ENCODE measurements around the gene LPCAT1. TPM values are rescaled to one million over a fixed set of nuclear protein-coding genes. Genes with fewer than 3 reads are reported as not detected.

LPCAT1 gene
- total RNA-seq, 4 donors from 2014 or later: 23.4 to 45.3 (median 26.8) TPM

DNA sequence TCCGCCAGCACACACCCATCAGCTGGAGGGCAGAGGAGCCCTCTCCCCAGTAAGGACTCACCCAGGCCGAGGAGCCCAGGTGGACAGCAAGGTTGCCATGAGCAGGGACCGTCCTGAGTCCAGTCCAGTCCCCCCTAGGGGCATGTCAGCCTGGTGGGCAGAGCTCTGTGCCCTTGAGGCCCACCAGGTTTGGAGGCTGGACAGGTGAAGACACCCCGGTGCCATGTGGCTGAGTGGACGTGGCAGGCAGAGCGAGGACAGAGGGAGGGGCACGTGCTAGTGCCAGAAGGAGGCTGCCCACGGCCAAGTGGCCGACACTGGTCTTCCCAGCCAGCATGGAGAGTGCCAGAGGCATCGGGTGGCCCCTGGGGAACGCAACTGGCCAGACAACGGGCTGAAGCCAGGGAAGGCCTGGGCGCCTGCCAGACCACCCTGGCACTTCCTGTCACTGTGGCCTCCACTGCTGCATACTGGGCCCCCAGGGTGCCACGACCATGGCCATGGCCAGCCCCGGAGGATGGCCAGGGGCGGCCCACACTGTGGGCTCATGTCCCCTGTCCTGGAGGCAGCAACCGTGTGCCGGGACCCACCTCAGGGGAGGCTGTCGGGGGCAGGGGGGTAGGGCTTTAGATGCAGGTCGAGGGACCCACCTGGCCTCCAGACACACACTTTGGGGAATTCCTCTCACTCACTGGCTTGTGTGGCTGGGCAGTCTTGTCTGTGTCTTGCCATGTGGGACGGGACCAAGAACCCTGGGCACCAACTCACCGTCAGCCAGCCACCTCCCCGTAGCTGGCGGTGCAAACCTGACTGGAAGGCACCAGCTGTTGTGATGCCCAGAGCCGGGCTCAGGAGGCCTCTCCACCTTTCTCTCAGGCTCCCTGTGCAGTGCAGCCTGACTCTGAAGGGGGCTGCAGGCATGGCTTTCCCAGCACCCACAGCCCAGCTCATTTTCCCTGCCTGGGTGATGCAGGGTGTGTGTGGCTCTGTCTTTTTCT, 42.3 kb upstream of the LPCAT1 start:
- peaks cover 0 to 9% (median 0%) of the 10 kb centered on the region in 3 donors for H3K36me3 ChIP-seq
- H3K27me3 ChIP-seq: peaks cover 0 to under 1% of the 10 kb centered on the region in 2 donors
- no peaks in the 10 kb centered on the region for H3K9me3 ChIP-seq
- H3K4me1 ChIP-seq: peaks cover 0 to 18% (median 3%) of the 10 kb centered on the region in 4 donors
- no peak overlapping the region for H3K4me3 ChIP-seq
- TF ChIP-seq POLR2A (IDR thresholded peaks at IDR 0.05): no peak
- TF ChIP-seq, protein P1, sequence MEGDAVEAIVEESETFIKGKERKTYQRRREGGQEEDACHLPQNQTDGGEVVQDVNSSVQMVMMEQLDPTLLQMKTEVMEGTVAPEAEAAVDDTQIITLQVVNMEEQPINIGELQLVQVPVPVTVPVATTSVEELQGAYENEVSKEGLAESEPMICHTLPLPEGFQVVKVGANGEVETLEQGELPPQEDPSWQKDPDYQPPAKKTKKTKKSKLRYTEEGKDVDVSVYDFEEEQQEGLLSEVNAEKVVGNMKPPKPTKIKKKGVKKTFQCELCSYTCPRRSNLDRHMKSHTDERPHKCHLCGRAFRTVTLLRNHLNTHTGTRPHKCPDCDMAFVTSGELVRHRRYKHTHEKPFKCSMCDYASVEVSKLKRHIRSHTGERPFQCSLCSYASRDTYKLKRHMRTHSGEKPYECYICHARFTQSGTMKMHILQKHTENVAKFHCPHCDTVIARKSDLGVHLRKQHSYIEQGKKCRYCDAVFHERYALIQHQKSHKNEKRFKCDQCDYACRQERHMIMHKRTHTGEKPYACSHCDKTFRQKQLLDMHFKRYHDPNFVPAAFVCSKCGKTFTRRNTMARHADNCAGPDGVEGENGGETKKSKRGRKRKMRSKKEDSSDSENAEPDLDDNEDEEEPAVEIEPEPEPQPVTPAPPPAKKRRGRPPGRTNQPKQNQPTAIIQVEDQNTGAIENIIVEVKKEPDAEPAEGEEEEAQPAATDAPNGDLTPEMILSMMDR (IDR thresholded peaks at IDR 0.05): no peak
- no peak for TF ChIP-seq EP300 (IDR thresholded peaks at IDR 0.05)
- DNase-seq (ENCODE audit: low spot score in 2 of 2): no peak
- WGBS, 2 donors: 86 to 90% methylated on average over 18 to 25 of the region's 25 CpGs
- H3K27ac ChIP-seq: no peak overlapping the region

DNA sequence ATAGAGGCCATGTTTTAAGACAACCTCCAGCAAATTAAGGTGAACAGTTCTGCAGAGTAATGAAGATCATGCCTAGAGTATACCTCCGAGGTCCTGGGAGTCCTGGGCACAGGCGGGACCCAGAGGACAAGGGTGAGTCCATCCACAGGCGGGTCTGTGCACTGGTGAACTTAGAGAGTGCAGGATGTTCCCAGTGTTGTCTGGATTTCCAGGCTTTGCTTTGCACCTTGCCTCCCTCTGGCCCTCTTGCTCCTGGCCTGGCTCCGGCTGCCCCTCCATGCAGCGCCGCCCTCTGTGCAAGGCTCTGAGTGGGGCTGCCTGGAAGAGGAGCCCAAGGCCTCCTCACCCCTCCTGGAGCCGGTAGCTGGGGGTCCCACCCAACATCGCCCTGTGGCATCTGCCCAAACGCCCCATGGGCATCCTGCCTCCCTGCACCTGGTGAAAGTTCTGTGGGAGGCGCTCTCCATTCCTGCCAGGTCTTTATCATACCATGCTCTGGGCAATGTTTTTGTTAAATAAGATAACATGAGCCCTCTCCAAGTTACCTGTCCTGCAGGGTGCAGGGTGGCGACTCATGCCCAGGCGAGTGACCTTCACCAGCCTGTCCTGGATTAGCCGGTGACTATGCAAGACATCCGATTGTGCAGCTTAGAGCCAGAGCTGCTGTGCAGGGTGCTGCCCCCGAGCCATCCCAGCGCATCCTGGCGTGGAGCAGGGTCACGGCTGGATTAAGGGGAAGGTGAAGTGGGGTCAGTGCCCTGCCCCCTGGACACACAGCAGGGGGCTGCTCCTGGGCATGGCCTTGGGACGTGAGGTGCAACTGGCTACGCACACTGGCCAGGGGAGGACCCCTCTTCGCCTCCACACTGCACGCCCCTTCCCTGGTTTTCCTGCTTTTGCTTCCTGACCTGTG, 41.3 kb upstream of the LPCAT1 start:
- Histone ChIP-seq H3K36me3 (no peaks in the 10 kb centered on the region), H3K4me3 (no peak overlapping the region), H3K9me3 (no peaks in the 10 kb centered on the region), H3K27me3 (peaks cover 0 to 4% of the 10 kb centered on the region in 2 donors), H3K27ac (no peak overlapping the region), H3K4me1 (peaks cover 0 to 18% (median 3%) of the 10 kb centered on the region in 4 donors)
- 95% methylated on average over 15 to 21 of the region's 22 CpGs for WGBS, 2 donors
- DNase-seq (ENCODE audit: low spot score in 2 of 2): no peak
- TF ChIP-seq POLR2A (IDR thresholded peaks at IDR 0.05): no peak

DNA sequence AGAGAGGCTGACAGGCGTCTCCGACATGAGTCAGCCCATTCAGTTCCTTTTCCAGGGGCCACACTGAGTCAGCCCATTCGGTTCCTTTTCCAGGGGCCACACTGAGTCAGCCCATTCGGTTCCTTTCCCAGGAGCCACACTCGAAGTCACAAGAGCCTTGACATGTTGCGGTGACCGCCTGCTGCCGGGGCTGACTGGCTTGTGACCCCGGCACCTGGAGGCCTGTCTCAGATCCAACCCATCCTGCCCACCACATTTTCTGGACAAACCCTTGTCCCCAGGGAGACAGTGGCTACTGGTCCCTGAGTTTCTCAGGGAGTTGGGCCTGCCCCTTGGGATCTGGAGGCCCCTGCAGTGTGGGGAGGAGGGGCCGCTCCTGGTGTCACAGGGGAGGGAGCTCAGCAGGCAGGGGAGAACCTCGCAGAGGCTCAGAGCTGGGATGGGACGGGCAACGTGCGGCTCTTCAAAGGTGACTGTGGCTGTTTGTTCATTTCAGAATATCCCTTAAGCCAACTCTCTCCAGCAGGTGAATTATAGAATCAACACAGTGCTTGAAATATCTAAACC, 40.5 kb upstream of the LPCAT1 start:
- TF ChIP-seq EP300 (IDR thresholded peaks at IDR 0.05): no peak
- TF ChIP-seq, protein P1 (IDR thresholded peaks at IDR 0.05): no peak
- TF ChIP-seq POLR2A (IDR thresholded peaks at IDR 0.05): no peak
- peaks cover 0 to 18% (median 3%) of the 10 kb centered on the region in 4 donors for H3K4me1 ChIP-seq
- H3K27me3 ChIP-seq: peaks cover 0 to 4% of the 10 kb centered on the region in 2 donors
- H3K4me3 ChIP-seq: no peak overlapping the region
- H3K27ac ChIP-seq: no peak overlapping the region
- no peaks in the 10 kb centered on the region for H3K9me3 ChIP-seq
- peak in 1 of 2 donors; percentile 19 for DNase-seq (ENCODE audit: low spot score in 2 of 2)
- H3K36me3 ChIP-seq: no peaks in the 10 kb centered on the region
- WGBS, 2 donors: 62 to 74% methylated on average over 14 of the region's 14 CpGs

DNA sequence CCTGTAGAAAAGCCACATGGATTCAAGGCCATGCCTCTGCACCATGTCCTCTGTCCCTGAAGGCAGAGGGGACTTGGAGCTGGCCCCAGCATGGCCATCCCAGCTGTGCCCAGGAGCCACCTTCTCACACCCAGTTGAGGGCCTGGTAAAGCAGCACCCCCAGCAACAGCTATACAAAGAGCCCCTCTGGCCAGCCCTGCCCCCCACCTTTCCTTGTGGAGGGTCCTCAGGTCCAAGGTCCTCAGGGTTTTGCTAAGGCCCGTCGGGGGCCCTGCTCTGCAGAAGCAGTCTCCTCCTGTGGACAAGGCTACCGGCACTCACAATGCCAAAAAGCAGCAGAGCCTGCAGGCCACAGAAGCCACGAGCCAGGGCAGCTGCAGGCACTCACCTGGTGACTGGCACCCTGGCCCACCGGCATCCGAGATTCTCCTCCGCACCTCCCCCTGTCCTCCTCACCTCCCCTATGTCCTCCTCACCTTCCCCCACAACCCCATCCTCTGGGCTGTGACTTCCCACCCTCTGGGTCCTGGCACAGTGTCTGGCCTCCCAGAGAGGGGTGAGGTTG, 39.9 kb upstream of the LPCAT1 start:
- WGBS, 2 donors: 70 to 77% methylated on average over 7 of the region's 7 CpGs
- Histone ChIP-seq H3K27ac (no peak overlapping the region), H3K4me1 (peaks cover 0 to 19% (median 3%) of the 10 kb centered on the region in 4 donors), H3K27me3 (peaks cover 0 to 9% of the 10 kb centered on the region in 2 donors), H3K36me3 (no peaks in the 10 kb centered on the region), H3K4me3 (no peak overlapping the region), H3K9me3 (no peaks in the 10 kb centered on the region)
- no peak for DNase-seq (ENCODE audit: low spot score in 2 of 2)
- TF ChIP-seq POLR2A (IDR thresholded peaks at IDR 0.05) (no peak), EP300 (IDR thresholded peaks at IDR 0.05) (no peak)
- TF ChIP-seq, protein P1 (IDR thresholded peaks at IDR 0.05): no peak

DNA sequence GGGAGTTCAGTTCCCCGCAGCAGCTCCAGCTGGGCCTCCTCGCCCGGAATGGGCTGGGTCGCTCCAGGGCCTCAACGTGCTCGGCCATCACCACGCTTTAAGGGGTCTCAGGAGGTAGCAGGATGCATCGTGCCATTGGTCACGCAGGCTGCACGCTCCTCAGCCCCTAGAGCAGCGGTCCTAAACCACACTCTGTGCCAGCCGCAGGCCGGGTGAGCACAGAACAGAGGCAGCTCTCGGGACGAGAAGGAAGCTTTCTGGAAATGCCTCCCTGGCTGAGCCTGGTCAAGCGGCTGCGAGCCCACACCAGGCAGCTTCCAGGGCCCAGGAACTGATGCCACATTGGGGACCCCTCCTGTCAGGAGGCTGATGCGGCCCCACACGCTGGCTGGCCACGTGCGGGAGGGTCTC, 39.3 kb upstream of the LPCAT1 start:
- Histone ChIP-seq H3K27ac (no peak overlapping the region), H3K27me3 (peaks cover 0 to 9% of the 10 kb centered on the region in 2 donors), H3K36me3 (no peaks in the 10 kb centered on the region), H3K4me3 (no peak overlapping the region), H3K9me3 (no peaks in the 10 kb centered on the region), H3K4me1 (peaks cover 0 to 13% (median 2%) of the 10 kb centered on the region in 4 donors)
- 86 to 87% methylated on average over 11 to 14 of the region's 21 CpGs for WGBS, 2 donors
- TF ChIP-seq POLR2A (IDR thresholded peaks at IDR 0.05) (no peak), EP300 (IDR thresholded peaks at IDR 0.05) (no peak)
- TF ChIP-seq, protein P1 (IDR thresholded peaks at IDR 0.05): no peak
- DNase-seq (ENCODE audit: low spot score in 2 of 2): no peak

Data from tibial nerve (tissue), 4 donors.